GM10847 (cell line): ENCODE measurements around the gene LRRIQ1.

ENCODE experiments used
- POLR2A ChIP-seq: IDR thresholded peaks from 2 replicates; pipeline ENCODE4 v1.6.1; 2011; ENCODE audit not compliant: insufficient read length; ENCODE audit errors: extremely low read depth

LRRIQ1 gene

DNA sequence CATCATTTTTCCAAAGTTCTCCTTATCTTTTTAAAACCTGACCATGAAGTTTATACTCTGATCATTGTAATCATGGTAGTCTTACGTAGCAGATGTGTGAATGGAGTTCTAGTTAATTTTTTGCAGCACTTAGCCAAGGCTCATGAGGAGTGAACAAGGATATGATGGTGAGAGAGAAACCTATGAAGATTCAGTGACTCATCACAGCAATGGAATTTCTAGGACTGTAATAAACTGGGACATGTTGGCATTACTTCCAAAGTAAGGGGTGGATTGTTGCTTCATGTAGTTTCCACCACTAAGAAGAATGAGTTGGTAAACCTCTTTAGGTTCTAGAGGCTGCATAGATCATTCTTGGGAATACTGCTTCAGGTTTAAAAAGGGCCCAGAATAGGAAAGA, 102.7 kb downstream of the LRRIQ1 start:
- TF ChIP-seq POLR2A: no peak

DNA sequence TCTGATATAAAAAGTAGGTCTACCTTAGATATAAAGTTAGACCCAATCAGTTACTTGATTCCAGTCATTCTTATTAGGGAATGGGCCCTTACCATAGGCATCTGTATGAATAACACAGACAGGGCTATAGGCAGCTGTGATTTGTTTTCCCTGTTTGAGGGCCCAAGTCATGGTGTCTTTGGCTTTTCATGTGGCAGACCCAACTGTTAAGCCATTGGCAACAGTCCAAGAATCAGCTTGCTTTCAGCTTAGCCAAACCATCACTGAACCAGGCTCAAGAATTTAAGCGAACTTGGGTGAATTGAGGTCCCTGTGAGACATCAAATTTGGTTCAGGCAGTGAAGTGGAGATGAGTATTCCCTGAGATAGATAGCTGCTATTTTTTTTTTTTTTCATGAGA, 111.2 kb downstream of the LRRIQ1 start:
- TF ChIP-seq POLR2A: no peak

DNA sequence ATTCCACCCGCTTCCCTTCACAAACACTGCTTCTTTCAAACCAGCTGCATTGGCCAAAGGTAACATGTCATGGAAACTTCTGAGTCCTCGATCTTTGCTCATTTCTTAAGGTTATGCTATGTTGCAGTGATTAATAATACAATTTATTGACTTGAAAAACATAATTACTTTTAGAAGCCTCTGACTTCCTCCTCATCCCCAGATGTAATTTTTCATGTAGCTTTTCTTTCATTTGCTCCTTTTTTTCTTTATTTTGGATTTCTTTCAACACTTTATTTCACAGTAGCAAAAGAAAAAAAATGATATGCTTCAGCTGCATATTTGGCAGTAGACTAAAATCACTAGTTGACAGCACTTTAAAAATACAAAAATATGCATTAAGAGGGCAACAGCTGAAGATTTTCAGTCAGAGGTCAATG, 116.2 kb downstream of the LRRIQ1 start:
- TF ChIP-seq POLR2A: no peak

DNA sequence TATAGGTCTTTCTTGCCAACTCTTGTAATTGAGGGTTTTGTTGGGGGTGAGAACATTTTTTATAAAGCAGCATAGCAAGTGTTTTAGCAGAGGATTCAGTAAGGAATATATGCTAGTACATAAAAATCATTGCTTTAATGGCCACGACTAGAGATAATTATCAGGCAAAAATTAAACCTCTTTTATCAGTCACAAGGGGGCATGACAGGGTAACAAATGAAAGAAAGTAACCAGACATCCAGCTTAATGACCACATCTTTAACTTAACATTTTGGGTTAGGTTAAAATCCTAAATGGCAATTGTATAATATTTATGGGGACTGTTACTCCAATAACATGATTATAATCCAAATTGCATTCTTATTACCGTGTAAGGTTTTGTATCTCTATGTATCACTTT, 119.6 kb downstream of the LRRIQ1 start:
- no peak for TF ChIP-seq POLR2A

DNA sequence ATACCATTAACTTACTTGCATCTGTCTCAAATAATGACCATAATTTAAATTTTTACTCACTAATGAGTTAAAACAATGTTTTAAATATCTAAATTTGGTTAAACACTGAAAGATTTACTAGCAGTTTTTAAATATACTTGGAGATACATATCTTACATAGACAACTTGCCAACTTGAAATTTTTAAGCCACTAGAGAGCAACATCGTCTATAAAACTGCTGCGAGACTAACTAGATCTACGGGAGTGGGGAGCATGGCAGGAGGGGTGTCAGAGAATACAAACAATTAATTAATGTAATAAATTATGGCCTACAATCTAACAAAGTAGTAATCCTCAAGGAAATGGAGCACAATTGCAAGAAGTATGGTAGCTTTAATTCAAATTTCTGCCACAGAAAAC, 120.4 kb downstream of the LRRIQ1 start:
- TF ChIP-seq POLR2A: no peak

DNA sequence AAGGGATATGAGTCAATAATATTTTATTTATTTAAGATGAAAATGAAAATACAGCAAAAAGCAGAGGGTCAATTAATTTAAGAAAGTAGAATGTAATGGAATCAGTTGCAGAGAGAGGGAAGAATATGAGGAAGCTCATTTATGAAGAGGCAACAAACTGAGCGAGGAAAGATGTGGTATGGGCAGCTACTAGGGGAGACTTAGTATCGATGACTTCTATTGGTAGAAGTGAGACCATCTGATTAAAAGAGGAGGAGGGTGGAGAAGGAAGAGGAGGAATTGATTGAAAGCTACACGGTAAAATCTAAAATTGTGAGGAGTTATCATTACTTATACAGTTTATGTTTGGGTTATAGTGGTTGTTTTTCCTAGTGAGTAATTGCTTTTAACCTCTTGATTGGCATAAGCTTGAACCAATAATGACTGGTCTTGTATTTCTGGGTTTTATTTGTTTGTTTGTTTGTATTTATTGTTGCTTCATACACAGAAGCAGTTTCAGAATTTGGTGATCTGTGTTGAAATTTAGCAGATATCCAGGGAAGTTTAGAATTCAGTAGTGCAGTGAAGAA, 121.0 kb downstream of the LRRIQ1 start:
- TF ChIP-seq POLR2A: no peak

DNA sequence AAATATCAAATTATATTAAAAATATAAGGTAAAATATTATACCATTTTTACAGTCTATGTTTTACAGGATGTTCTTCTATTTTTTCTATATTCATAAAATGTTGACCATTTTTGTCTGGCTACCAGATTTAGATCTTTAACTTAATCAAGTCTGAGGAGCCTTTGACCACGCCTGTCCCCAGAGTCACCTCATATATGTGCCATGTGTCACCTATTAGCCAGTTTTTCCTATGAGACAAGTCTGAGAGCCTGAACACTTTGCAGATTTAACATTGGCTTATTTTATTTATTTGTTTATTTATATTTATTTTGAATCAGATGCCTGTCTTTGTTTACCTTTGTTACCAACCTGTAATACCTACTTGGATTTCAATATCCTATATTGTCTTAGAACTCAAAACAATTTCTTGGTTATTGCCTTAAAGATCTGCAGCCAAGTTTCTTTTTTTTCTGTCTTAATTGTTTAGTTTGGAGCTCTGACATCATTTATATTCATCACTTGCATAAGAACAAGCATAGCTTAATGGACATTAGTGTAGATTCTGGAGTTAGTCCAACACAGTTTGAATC, 127.7 kb downstream of the LRRIQ1 start:
- TF ChIP-seq POLR2A: no peak

DNA sequence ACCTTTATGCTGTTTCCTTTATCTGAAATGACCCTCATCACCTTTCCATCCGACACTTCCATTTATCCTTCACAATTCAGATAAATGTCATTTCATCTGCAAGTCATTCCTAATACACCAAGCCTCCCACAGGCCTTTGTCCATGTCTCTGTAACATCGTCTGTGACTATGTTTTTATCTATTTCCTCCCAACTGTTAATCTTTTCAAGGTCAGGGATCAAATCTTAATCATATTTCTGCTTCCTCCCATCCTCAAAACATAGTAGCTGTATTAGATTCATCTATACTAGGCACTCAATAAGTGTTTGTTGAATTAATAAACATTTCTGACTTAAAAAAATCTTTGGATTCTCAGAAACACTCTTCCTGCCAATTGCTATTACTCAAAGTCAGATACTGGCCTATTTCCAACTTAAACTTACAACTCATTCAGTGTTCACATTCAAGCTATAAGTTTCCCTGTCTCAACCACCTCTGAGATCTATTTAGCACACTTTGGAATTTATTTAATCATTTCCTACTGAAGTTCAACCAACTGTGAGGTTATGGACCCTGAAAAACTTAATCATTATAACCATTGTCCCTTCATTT, 143.6 kb downstream of the LRRIQ1 start:
- no peak for TF ChIP-seq POLR2A

DNA sequence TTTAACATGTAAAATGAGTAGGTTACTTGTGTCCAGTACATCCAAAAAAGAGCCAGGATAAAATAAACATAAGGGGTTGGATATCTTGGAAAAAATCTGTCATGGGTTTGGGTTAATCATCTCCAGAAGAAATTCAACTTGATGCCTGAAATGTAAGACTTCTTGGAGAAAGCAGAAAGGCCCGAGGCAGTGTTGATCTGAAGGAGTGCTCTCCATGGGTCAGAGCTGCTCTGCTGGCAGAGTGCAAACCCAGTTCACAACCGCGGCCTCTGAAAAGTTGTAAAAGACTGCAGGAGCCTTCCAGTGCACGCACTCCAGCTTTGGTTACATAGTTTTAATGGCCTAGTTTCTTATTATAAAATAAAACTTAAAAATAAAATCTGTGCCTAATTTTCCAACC, 146.5 kb downstream of the LRRIQ1 start:
- no peak for TF ChIP-seq POLR2A

DNA sequence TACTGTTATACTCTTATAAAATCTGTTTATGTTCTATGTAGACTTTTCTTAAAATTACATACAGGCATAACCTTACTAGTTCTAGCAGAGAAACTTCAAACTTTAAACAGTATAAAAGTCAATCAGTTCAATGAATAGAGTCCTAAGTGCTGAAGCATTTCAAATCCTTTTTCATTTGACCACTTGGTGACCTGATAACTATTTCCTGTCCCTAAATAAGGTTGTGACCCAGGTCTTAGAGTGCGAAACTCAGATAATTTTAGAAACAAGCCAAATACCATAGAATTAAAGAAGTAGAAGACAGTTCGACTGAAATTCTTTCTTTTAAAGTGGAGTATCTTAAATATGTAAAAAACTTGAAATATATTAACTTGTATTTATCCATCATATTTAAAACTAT, 147.7 kb downstream of the LRRIQ1 start:
- TF ChIP-seq POLR2A: no peak

DNA sequence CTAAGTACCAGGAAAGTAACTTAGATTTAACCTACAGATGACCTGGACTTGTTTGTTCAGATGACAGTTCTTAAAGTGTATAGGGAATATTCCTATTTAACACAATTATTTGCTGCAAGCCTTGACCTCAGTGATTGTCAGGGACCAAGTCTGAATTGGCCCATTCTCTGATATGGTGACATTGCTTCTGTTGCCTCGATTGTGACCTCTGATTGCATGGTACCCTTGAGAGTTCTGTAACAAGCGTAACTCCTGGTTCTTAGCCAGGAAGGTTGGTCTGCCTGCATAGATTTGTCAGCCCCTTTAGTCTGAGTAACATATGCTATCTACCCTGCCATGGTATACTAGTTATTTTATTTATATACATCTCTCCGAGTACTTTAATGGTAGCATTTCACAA, 150.1 kb downstream of the LRRIQ1 start:
- TF ChIP-seq POLR2A: no peak

DNA sequence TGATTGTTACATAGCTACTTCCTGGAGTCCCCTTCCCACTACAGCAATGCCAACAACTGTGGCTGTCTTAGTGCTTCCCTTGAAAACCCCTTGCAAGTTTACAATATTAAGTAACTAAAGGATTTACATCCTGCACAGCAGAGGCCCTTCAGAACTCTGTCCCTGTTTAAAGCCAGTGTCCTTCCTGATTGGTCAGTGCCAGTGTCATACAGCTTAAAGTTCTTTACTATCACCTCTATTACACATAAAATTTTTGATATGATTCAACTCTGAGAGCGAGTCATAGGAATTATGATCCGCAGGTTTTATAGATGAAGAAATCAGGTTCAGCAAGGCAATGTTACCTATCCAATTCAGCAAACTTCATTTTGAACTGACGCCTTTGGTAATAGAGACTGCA, 152.5 kb downstream of the LRRIQ1 start:
- TF ChIP-seq POLR2A: no peak

DNA sequence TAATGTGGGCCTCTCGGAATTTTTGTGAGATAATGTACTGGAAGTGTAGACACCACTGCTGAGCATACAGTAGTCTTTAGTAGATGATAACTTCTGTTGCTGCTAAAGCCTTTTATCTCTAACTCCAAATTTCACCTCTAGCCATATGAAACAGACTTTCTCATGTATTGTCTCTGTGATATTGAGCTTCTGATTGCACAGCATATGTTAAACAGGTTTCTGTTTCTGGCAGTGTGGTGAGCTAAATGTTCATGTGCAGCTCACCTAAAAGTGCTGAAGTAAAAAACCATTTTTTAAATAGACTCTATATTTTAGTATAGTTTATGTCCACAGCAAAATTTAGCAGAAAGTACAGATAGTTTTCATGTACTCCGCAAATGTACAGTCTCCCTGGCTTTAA, 154.6 kb downstream of the LRRIQ1 start:
- no peak for TF ChIP-seq POLR2A

DNA sequence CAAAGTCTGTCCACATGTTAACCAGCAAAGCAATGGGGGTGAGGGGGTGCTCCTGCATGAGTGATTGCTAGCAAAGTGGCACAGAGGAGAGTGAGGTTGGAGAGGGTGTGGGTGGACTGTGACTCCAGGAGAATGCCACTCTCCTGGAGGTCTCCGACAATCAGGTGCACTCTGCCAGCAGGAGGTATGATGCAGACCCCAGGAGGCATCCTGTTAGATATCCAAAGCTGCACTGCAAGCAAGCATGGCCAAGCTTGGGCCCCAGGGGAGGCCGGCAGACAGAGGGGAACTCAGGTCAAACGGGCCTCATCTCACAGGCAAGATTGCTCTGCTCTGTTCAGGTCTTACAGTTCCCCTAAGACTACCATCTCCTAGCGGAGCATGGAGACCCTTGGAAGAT, 170.4 kb downstream of the LRRIQ1 start:
- TF ChIP-seq POLR2A: no peak

DNA sequence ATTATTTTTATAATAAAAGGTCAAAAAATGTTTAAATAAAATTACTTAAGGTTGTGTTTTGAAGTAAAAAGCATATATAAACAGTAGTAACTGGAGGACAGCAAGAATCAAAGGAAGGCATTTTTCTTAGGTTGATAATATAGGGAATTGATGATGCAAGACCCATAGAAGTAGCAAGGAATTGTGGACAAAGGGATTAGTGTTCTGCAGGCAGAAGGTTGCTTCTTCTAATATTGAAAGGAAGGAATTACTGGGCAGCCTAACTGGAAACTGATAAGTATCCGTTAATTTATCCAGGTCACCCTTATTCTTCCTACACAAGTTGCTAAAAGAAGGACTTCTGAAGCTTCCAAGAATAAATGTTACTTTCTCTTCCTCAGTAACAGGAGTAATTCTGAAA, 189.3 kb downstream of the LRRIQ1 start:
- TF ChIP-seq POLR2A: no peak

DNA sequence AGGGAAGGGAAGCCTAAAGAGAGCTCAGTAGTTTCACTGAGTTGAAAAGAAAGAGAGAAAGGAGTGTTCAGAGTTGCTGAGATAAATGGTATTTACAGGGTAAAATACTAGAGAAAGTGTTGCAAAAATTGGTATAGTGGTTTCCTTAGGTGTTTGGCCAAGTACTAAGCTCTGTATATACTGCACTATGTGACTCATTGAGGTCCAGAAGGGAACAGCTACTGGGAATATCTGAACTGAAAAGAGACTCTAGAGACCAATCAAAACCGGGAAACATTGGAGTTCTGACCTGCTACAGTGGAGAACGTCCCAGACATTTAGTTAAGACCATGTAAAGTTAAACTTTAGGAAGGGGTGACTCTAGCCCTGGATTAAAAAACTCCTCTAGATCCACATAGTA, 201.2 kb downstream of the LRRIQ1 start:
- no peak for TF ChIP-seq POLR2A

DNA sequence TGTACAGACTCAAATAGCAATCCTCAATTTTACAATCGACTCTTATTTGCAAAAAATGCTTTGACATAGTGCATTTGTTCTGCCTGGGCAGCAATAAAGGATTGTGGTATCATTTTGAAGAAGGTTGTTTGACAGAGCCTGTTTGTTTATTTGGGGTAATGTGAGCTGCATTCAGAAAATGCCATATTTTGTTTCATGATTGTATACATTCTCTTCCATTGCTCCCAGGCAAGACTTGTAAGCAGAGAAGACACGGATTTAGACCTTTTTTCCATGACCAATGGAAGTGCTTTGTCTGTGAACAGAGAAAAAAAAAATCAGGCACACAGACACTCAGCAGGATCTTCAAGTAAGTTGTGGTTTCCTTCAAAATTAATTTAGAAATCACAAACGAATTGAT, 208.4 kb downstream of the LRRIQ1 start:
- no peak for TF ChIP-seq POLR2A
